GM10847 (cell line): Measurements from ENCODE around the gene WDR37.

Experiments used
- POLR2A ChIP-seq: IDR thresholded peaks from 2 replicates; pipeline ENCODE4 v1.6.1; 2011; ENCODE audit not compliant: insufficient read length; ENCODE audit errors: extremely low read depth

The WDR37 gene

DNA sequence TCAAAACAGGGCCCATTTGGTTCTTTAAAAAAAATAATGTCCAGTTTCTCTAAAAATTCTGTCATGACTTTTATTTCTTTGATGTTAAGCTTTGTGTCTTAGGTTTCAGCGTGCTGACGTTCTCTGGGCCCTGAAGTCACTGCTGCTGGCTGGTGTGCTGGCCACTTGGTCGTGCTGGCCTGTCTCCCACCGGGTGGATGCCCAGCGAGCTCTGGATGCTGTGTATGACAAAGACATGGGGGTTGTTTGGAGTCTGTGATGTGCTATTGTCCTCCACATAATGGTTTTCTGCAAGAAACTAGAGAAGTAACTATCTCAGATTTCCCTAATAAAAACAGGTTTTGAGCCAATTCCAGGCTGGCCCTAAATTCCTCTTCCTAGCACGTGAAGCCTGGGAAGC lies 21.0 kb upstream of the WDR37 start:
- TF ChIP-seq POLR2A, result no peak

DNA sequence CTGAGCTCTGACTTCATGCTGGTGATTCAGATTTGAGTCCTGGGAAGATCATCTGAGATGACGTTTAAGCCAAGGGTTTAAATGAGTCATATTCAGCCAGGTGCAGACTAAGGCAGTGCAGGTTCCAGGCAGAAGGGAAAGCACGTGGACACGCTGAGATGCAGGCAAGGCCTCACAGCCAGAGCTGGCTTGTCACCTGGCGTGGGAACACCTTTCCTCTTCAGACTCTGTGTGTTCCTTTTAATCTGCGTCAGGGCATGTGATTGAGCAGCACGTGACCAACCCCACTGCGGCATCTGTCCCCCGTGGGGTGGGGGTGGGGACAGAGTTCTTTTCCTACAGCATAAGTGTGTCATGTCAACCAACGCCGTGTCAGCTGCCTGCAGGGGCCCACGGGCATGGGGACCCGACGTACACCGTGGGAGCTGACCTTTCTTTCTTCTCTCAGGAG lies 19.8 kb upstream of the WDR37 start:
- TF ChIP-seq POLR2A, result no peak

DNA sequence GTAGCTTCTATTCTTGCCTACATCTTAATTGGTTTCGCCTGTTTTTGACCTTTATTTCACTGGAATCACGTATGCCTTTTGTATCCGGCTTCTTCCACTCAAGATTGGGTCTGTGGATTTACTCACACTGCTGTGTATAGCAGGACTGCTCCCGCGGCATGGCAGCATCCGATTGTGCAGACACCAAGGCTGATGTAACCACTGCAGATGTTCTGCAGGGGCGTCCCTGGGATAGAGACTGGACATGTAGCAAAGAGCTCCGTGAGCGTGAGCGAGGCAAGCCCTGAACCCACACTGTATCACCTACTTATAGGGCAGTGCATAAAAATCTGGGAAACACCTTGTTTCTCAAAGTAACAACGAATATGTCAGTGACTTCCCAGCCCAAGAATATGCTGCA lies 19.1 kb upstream of the WDR37 start:
- TF ChIP-seq POLR2A, result no peak

DNA sequence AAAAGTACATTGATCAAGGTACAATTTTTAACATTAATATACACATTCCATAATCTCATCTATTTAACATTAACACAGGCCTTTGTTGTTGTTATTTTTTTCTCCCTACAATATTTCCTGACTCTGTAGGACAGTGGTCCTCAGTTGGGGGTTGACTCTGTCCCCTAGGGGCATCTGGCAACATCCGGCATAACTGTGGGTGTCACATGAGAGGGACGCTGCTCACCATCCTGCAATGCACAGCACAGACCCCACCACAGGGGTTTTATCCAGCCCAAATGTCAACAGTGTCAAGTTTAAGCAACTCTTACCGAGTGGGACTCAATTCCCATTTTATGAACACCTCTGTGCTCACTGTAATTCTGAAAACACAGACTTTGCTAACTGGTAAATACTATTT lies 16.1 kb upstream of the WDR37 start:
- TF ChIP-seq POLR2A, result no peak

GRCh38 chr10:1041514-1041913 lies 14.7 kb upstream of the WDR37 start:
- TF ChIP-seq POLR2A, result no peak

GRCh38 chr10:1043532-1043995 lies 12.6 kb upstream of the WDR37 start:
- TF ChIP-seq POLR2A, result no peak

DNA sequence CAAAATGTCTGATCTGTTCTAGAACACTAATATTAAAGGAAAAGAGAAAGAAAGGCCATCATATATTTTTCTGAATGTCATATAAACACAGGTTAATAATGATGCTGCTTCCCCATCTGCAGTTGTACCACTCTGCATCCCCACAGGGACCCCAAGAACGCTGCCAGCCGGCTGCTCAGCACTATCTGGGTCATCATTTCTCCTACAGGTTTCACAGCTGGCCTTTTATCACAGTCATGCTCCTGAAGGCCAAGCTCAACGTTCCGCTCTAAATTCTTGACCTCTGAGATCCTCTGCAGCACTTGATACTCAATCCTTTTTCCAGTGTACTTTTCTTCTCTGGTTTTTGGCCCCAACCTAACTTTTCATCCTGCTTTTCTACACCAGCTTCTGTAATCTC lies 12.0 kb upstream of the WDR37 start:
- TF ChIP-seq POLR2A, result no peak

GRCh38 chr10:1044964-1045363 lies 11.2 kb upstream of the WDR37 start:
- TF ChIP-seq POLR2A, result no peak

GRCh38 chr10:1045415-1045814 lies 10.8 kb upstream of the WDR37 start:
- no peak for TF ChIP-seq POLR2A

DNA sequence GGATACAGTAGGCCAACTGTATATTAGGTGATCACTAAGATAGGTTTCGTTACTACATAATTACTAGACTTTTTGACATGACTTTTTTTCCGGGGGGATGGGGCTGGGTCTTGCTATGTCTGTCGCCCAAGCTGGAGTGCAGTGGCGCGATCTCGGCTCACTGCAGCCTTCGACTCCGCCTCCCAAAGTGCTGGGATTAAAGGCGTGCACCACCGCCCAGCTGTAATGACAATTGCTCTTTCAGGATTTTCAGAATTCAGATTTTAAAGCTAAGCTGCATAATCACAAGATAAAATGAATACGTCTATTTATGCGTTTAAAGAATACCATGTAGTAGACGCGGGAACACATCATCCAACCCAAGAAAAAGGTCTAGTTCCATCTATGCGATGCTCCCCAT lies 8.2 kb upstream of the WDR37 start:
- no peak for TF ChIP-seq POLR2A

DNA sequence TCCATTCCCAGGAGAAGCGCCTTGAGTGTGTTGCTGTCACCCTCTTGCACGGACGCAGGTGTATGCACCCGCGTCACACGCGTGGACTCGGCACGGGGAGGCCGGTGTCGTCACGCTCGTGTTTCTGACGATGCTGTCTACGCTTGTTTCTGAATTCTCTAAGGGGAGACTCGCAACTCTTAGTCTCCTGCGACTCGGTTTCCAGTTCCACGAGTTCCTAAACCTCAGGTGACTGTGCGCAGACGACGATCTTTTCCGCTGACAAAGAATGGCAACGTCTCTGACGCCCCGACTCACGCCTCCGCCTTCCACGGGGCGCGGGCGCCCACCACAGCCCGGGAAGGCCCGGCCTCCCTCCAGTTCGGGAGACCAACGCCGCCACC lies 7.8 kb upstream of the WDR37 start:
- TF ChIP-seq POLR2A, result no peak

GRCh38 chr10:1048732-1049424 lies 7.3 kb upstream of the WDR37 start, which contains the start of gene IDI1:
TSS of gene IDI1 (minus strand) at chr10:1049119. CDS start at chr10:1049003, 116 bp downstream.
- peak; percentile 99 for TF ChIP-seq POLR2A

GRCh38 chr10:1049425-1049958 lies 6.7 kb upstream of the WDR37 start:
- TF ChIP-seq POLR2A, result no peak

GRCh38 chr10:1050145-1050544 lies 6.0 kb upstream of the WDR37 start:
- no peak for TF ChIP-seq POLR2A

- no peak for TF ChIP-seq POLR2A
These were observed 5.6 kb upstream of the WDR37 start for GRCh38 chr10:1050554-1050953.

- no peak for TF ChIP-seq POLR2A
These were observed 1.5 kb upstream of the WDR37 start for GRCh38 chr10:1054684-1055083.
